GM12875 (cell line): ENCODE data around the gene ARL14.

Experiments used
- H3K4me3 ChIP-seq: one replicate; pipeline ENCODE4 v1.5.1; 2011; ENCODE audit warnings: low read depth, low read length, control low read depth
- TF ChIP-seq, protein P1 (sequence below): IDR thresholded peaks from 2 replicates; pipeline ENCODE4 v1.5.1; 2011; ENCODE audit warnings: low read depth, mild to moderate bottlenecking, control low read depth, inconsistent platforms, low read length, moderate library complexity, borderline replicate concordance; ENCODE audit not compliant: insufficient read depth

Gene ARL14

GRCh38 chr3:160719710-160720109, 42.8 kb downstream of the ARL14 start:
- TF ChIP-seq, protein P1, sequence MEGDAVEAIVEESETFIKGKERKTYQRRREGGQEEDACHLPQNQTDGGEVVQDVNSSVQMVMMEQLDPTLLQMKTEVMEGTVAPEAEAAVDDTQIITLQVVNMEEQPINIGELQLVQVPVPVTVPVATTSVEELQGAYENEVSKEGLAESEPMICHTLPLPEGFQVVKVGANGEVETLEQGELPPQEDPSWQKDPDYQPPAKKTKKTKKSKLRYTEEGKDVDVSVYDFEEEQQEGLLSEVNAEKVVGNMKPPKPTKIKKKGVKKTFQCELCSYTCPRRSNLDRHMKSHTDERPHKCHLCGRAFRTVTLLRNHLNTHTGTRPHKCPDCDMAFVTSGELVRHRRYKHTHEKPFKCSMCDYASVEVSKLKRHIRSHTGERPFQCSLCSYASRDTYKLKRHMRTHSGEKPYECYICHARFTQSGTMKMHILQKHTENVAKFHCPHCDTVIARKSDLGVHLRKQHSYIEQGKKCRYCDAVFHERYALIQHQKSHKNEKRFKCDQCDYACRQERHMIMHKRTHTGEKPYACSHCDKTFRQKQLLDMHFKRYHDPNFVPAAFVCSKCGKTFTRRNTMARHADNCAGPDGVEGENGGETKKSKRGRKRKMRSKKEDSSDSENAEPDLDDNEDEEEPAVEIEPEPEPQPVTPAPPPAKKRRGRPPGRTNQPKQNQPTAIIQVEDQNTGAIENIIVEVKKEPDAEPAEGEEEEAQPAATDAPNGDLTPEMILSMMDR = no peak
- no peak overlapping the region for H3K4me3 ChIP-seq

GRCh38 chr3:160720123-160720746, 43.3 kb downstream of the ARL14 start:
- TF ChIP-seq, protein P1 = peak; percentile 32; the same call in 1 of the 2 replicates
- no peak overlapping the region for H3K4me3 ChIP-seq

DNA sequence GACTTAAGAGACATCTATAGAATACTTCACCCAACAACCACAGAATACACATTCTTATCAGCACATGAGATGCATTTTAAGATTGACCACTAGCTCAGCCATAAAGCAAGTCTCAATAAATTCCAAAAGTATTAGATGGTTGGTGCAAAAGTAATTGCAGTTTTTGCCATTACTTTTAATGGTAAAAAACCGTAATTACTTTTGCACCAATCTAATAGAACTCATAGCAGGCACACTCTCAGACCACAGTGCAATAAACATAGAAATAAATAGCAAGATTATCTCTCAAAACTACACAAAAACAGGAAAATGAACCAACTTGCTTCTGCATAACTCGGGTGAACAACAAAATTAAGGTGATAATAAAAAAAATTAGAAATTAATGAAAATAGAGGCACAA, 45.4 kb downstream of the ARL14 start:
- TF ChIP-seq, protein P1 = no peak
- no peak overlapping the region for H3K4me3 ChIP-seq

GRCh38 chr3:160725338-160725737, 48.4 kb downstream of the ARL14 start:
- TF ChIP-seq, protein P1 = no peak
- no peak overlapping the region for H3K4me3 ChIP-seq
